ENCODE data around the gene MYO6. TPM values are rescaled to one million over a fixed set of nuclear protein-coding genes. Genes with fewer than 3 reads are reported as not detected.

MYO6 gene
- total and polyA plus RNA-seq, 2 of the 4 experiments (the other 2 are of a cell fraction): 6.1 to 6.8 TPM

GRCh38 chr6:75932067-75932466 lies 183.0 kb downstream of the MYO6 start:
- Histone ChIP-seq H4K91ac (ENCODE audit: insufficient read depth, low read depth, low read length) (no peak overlapping the region), H3K14ac (replicated peaks; ENCODE audit: low read depth, low read length) (no peak overlapping the region), H2AFZ (replicated peaks; ENCODE audit: low read length, poor library complexity) (no peak overlapping the region), H2BK20ac (ENCODE audit: low read depth, low read length) (no peak overlapping the region), H3K4ac (ENCODE audit: low read depth, low read length) (no peak overlapping the region), H2BK15ac (ENCODE audit: low read depth, low read length) (no peak overlapping the region), H3K79me1 (ENCODE audit: low read depth in 1 of 2, low read length in 2 of 2) (no peaks in the 10 kb centered on the region), H2BK120ac (ENCODE audit: low read depth, low read length) (no peak overlapping the region), H3K18ac (ENCODE audit: low read depth, low read length) (no peak overlapping the region), H3K23ac (ENCODE audit: low read depth, low read length) (no peak overlapping the region), H4K5ac (ENCODE audit: low read depth, low read length) (no peak overlapping the region), H3K4me2 (ENCODE audit: low read depth, low read length) (no peak overlapping the region), H3K36me3 (ENCODE audit: control insufficient read depth, insufficient read depth, low read length) (no peaks in the 10 kb centered on the region), H2BK5ac (ENCODE audit: low read depth, low read length, poor library complexity, severe bottlenecking) (no peak overlapping the region), H3K4me1 (ENCODE audit: control insufficient read depth, insufficient read depth, low read length) (peaks cover 2% of the 10 kb centered on the region), H3K9me3 (ENCODE audit: control insufficient read depth, insufficient read depth, low read length) (no peaks in the 10 kb centered on the region), H3K27me3 (ENCODE audit: control insufficient read depth, insufficient read depth, low read length) (peaks cover 9% of the 10 kb centered on the region; the same call in 1 of the 2 replicates), H3K4me3 (ENCODE audit: insufficient read depth, low read depth, low read length) (no peak overlapping the region), H2AK9ac (replicated peaks; ENCODE audit: low read depth, low read length, poor library complexity) (no peak overlapping the region), H2AK5ac (ENCODE audit: low read depth, low read length) (no peak overlapping the region), H4K8ac (ENCODE audit: low read depth in 2 of 2, low read length in 2 of 2) (no peak overlapping the region), H3K9ac (ENCODE audit: low read depth, low read length) (no peak overlapping the region), H3K56ac (ENCODE audit: extremely low read depth, insufficient read depth, low read length) (no peak overlapping the region), H3K9me1 (ENCODE audit: insufficient read depth, low read length) (no peaks in the 10 kb centered on the region), H4K20me1 (ENCODE audit: insufficient read depth, low read length) (no peaks in the 10 kb centered on the region), H3K27ac (ENCODE audit: insufficient read depth, low read length) (no peak overlapping the region)
- dilution Hi-C loops (cut with HindIII; ENCODE audit: low sequenced_read_pairs, unreplicated experiment) (no loop called here), intact Hi-C loops (cut with micrococcal nuclease) (no loop called here), in situ Hi-C loops (cut with MboI; ENCODE audit: low sequenced_read_pairs) (loop anchor here (10.0 kb wide), 1 partner anchor 1533 kb away; the partner anchor contains the start of gene HTR1B)
- WGBS, 2 experiments (ENCODE audit: extremely low coverage in 2 of 2, insufficient read length in 1 of 2): 50% methylated on average over 1 of the region's 5 CpGs; no CpG with 5 or more reads in 1 of the 2 experiments
- ChIA-PET CTCF (interaction anchor here (0.6 to 0.8 kb wide), 3 partner anchors 39 to 1532 kb away, joined by 3 to 4 read pairs (median 3); no protein-coding TSS in a partner anchor), POLR2A (ENCODE audit: unreplicated experiment) (no interaction called here)
- TF ChIP-seq BHLHE40 (IDR thresholded peaks at IDR 0.05; ENCODE audit: low read depth, low read length): no peak
- no peak for TF ChIP-seq POLR2A (IDR thresholded peaks at IDR 0.05; ENCODE audit: low read depth, low read length)
- no peak for TF ChIP-seq RFX5 (IDR thresholded peaks at IDR 0.05; ENCODE audit: low read depth, low read length)
- 0 out of 2 replicates have a peak, but pooled peaks have one; percentile 13 for TF ChIP-seq SMC3 (IDR thresholded peaks at IDR 0.05; ENCODE audit: low read depth, low read length)
- TF ChIP-seq RAD21 (IDR thresholded peaks at IDR 0.05; ENCODE audit: low read length): peak; percentile 41
- no peak for TF ChIP-seq NFE2L2 (IDR thresholded peaks at IDR 0.05; ENCODE audit: low read depth, low read length)
- TF ChIP-seq CTCF (conservative IDR thresholded peaks at IDR 0.05; ENCODE audit: low read depth, low read length): peak; percentile 39
- no peak for TF ChIP-seq CHD1 (IDR thresholded peaks at IDR 0.05; ENCODE audit: low read depth, low read length)
- no peak for TF ChIP-seq USF2 (IDR thresholded peaks at IDR 0.05; ENCODE audit: low read depth, low read length)
- no peak for TF ChIP-seq FOS (IDR thresholded peaks at IDR 0.05; ENCODE audit: low read depth, low read length)
- peak; percentile 4 for DNase-seq
- BruUV-seq (replicated peaks): no TSS peak
- ATAC-seq (ENCODE audit: low read depth): no peak

Data from IMR-90 (cell line).